Hepatocyte (in vitro differentiated cells): ENCODE results near the gene ATXN1. TPM values are rescaled to one million over a fixed set of nuclear protein-coding genes. Genes with fewer than 3 reads are reported as not detected.

Source experiments
- DNase-seq: peaks from one replicate; pipeline ENCODE4 v3.0.0-alpha.2; 2016; ENCODE audit warnings: low spot score
- H2AFZ ChIP-seq: fragments of 200-600 bp; sonication (generic); 2 replicates; pipeline ENCODE4 v1.6.0; 2016; ENCODE audit warnings: antibody characterized with exemption, mild to moderate bottlenecking
- H3K27ac ChIP-seq: fragments of 200-600 bp; sonication (generic); 2 replicates; pipeline ENCODE4 v1.5.1; 2016; ENCODE audit warnings: mild to moderate bottlenecking
- H3K27me3 ChIP-seq: fragments of 200-600 bp; sonication (generic); 2 replicates; pipeline ENCODE4 v1.6.1; 2016
- H3K36me3 ChIP-seq: fragments of 200-600 bp; sonication (generic); replicated peaks from 2 replicates; pipeline ENCODE4 v1.5.1; 2016; ENCODE audit warnings: low read depth; ENCODE audit not compliant: insufficient read depth
- H3K4me1 ChIP-seq: fragments of 200-600 bp; sonication (generic); 2 replicates; pipeline ENCODE4 v1.5.1; 2016; ENCODE audit warnings: mild to moderate bottlenecking, moderate library complexity; ENCODE audit not compliant: insufficient read depth
- H3K4me2 ChIP-seq: fragments of 200-600 bp; sonication (generic); 2 replicates; pipeline ENCODE4 v1.6.0; 2016
- H3K4me3 ChIP-seq: fragments of 200-600 bp; sonication (generic); 2 replicates; pipeline ENCODE4 v1.5.1; 2016; ENCODE audit warnings: mild to moderate bottlenecking
- H3K79me2 ChIP-seq: fragments of 200-600 bp; sonication (generic); 2 replicates; pipeline ENCODE4 v1.6.0; 2017; ENCODE audit warnings: mild to moderate bottlenecking
- H3K9me2 ChIP-seq: fragments of 200-600 bp; sonication (generic); replicated peaks from 2 replicates; pipeline ENCODE4 v1.6.0; 2017; ENCODE audit warnings: mild to moderate bottlenecking; ENCODE audit not compliant: insufficient read depth
- H3K9me3 ChIP-seq: fragments of 200-600 bp; sonication (generic); 2 replicates; pipeline ENCODE4 v1.5.1; 2016; ENCODE audit warnings: low read depth, mild to moderate bottlenecking
- H4K20me1 ChIP-seq: fragments of 200-600 bp; sonication (generic); 2 replicates; pipeline ENCODE4 v1.6.0; 2016; ENCODE audit warnings: mild to moderate bottlenecking; ENCODE audit not compliant: insufficient read depth, poor library complexity, severe bottlenecking
- EZH2 ChIP-seq: fragments of 200-600 bp; sonication (generic); IDR thresholded peaks from 2 replicates; pipeline ENCODE4 v1.6.1; 2016; ENCODE audit warnings: antibody characterized with exemption, mild to moderate bottlenecking, borderline replicate concordance
- EZH2phosphoT487 ChIP-seq: fragments of 200-600 bp; sonication (generic); IDR thresholded peaks from one replicate; pipeline ENCODE4 v1.6.1; 2018; ENCODE audit warnings: antibody characterized with exemption, mild to moderate bottlenecking, low read depth, moderate library complexity; ENCODE audit not compliant: unreplicated experiment, severe bottlenecking
- WGBS: methylation state at CpG from one replicate; pipeline ENCODE4 v1.1.6; 2016; ENCODE audit warnings: low lambda C conversion rate; ENCODE audit errors: missing lambda C conversion rate; 5-methylcytosine and 5-hydroxymethylcytosine counted together
- polyA plus RNA-seq: library from polyadenylated mRNA; unstranded; fragments of >200 nt; fragmentation: Nextera tagmentation; extraction: Ambion mirVana; gene quantifications from 2 replicates; pipeline ENCODE4 v1.2.1, GENCODE V29; 2016
- total RNA-seq: library from RNA; depleted of rRNA; stranded (reverse); fragments of >200 nt; gene quantifications from 2 replicates; pipeline ENCODE4 v1.2.3, GENCODE V29; 2014
- TF ChIP-seq, protein P1 (sequence below): fragments of 200-600 bp; sonication (generic); IDR thresholded peaks from 2 replicates; pipeline ENCODE4 v1.5.1; 2016; ENCODE audit warnings: antibody characterized with exemption, mild to moderate bottlenecking; ENCODE audit not compliant: poor library complexity

ATXN1 gene
- total and polyA plus RNA-seq, 2 experiments from 2014 or later = 14.7 to 32.6 TPM

DNA sequence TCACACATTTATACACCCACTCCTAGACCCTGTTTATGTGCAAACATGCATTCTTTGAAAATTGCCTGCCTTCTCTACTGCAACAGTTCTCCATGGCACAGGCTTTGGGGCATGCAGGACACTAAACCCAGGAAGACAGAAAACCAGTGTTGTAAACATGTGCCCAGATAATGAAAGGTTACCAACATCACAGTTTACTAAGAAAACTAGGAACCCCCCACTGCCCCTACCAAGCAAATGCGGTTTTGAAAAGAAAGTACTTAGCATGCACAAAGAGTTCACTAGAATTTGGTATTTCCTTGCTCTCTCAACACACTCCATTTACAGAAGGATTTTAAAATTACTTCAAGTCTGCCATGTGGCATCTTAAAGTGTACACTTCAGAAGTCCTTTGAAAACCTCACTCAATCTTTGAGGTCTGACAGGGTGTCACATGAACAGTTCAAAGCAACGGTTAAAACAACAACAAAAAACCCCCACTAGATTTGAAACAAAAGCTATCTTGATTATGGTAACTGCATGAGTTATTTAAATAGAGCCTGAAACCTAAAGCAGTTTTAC is 277.9 kb downstream of the ATXN1 start:
- H2AFZ ChIP-seq = no peak overlapping the region
- no peaks in the 10 kb centered on the region for H3K36me3 ChIP-seq
- H4K20me1 ChIP-seq = no peaks in the 10 kb centered on the region
- H3K27ac ChIP-seq = no peak overlapping the region
- no peak overlapping the region for H3K4me3 ChIP-seq
- no peaks in the 10 kb centered on the region for H3K79me2 ChIP-seq
- no peaks in the 10 kb centered on the region for H3K4me1 ChIP-seq
- TF ChIP-seq, protein P1, sequence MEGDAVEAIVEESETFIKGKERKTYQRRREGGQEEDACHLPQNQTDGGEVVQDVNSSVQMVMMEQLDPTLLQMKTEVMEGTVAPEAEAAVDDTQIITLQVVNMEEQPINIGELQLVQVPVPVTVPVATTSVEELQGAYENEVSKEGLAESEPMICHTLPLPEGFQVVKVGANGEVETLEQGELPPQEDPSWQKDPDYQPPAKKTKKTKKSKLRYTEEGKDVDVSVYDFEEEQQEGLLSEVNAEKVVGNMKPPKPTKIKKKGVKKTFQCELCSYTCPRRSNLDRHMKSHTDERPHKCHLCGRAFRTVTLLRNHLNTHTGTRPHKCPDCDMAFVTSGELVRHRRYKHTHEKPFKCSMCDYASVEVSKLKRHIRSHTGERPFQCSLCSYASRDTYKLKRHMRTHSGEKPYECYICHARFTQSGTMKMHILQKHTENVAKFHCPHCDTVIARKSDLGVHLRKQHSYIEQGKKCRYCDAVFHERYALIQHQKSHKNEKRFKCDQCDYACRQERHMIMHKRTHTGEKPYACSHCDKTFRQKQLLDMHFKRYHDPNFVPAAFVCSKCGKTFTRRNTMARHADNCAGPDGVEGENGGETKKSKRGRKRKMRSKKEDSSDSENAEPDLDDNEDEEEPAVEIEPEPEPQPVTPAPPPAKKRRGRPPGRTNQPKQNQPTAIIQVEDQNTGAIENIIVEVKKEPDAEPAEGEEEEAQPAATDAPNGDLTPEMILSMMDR = no peak
- TF ChIP-seq EZH2 (no peak), EZH2phosphoT487 (no peak)
- 65% methylated on average over 2 of the region's 2 CpGs for WGBS
- no peaks in the 10 kb centered on the region for H3K9me2 ChIP-seq
- no peak overlapping the region for H3K4me2 ChIP-seq
- no peaks in the 10 kb centered on the region for H3K9me3 ChIP-seq
- DNase-seq = no peak
- H3K27me3 ChIP-seq = no peaks in the 10 kb centered on the region

- TF ChIP-seq EZH2 = no peak
- TF ChIP-seq, protein P1 = no peak
- no peak for TF ChIP-seq EZH2phosphoT487
- Histone ChIP-seq H4K20me1 (no peaks in the 10 kb centered on the region), H3K4me2 (no peak overlapping the region), H3K9me3 (no peaks in the 10 kb centered on the region), H3K36me3 (no peaks in the 10 kb centered on the region), H2AFZ (no peak overlapping the region), H3K4me1 (no peaks in the 10 kb centered on the region), H3K9me2 (no peaks in the 10 kb centered on the region), H3K27ac (no peak overlapping the region), H3K4me3 (no peak overlapping the region), H3K79me2 (no peaks in the 10 kb centered on the region), H3K27me3 (no peaks in the 10 kb centered on the region)
- no peak for DNase-seq
- WGBS = 90% methylated on average over 1 of the region's 1 CpG
These were observed 278.5 kb downstream of the ATXN1 start for GRCh38 chr6:16482702-16483314.

DNA sequence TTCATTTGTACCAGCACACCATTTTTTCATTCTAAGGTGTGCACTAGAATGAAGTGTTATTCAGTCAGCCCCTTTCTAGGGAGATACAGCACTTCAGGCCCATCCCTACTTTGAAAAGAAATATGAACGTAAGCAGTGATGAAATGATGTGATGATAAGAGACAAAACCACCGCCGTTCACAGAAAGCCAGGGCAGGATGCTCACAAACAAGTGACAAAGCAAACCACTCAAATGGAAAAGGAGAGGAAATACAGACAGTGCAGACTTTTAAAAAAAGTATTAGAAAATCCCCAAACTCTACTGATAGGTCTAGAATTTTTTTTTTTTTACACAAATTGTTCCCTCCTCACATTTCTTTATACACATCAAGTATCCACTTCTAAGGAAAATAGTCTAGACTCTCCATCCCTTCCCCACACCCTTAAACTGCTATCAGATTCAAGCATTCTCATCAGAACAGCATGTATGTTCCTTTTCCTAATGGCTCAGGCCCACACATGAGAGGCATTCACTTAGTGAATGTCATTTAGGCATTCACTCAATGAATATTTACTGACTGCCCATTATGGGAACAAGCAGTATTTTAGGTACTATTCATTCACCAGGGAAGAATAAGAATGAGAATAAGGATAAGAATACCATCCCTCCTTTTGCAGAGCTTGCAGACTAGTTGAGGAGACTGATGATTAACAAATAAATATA is 279.4 kb downstream of the ATXN1 start:
- no peaks in the 10 kb centered on the region for H3K9me3 ChIP-seq
- H3K27me3 ChIP-seq = no peaks in the 10 kb centered on the region
- no peak overlapping the region for H3K4me3 ChIP-seq
- no peak overlapping the region for H3K4me2 ChIP-seq
- no peaks in the 10 kb centered on the region for H3K4me1 ChIP-seq
- H3K79me2 ChIP-seq = no peaks in the 10 kb centered on the region
- no peak overlapping the region for H3K27ac ChIP-seq
- no peaks in the 10 kb centered on the region for H4K20me1 ChIP-seq
- no peak for TF ChIP-seq EZH2phosphoT487
- TF ChIP-seq, protein P1 = no peak
- no peak for DNase-seq
- H2AFZ ChIP-seq = no peak overlapping the region
- 93% methylated on average over 3 of the region's 3 CpGs for WGBS
- H3K36me3 ChIP-seq = no peaks in the 10 kb centered on the region
- no peaks in the 10 kb centered on the region for H3K9me2 ChIP-seq
